H1 (cell line): Measurements from ENCODE around the gene DUOX1.

Experiments used
- CBX8 ChIP-seq: fragments of 300-800, 300-1000 bp; sonication (generic); IDR thresholded peaks from 2 replicates; pipeline ENCODE4 v1.7.1; 2016; ENCODE audit warnings: low read depth, low read length, borderline replicate concordance
- EGR1 ChIP-seq: IDR thresholded peaks from 2 replicates; pipeline ENCODE4 v1.6.1; 2011; ENCODE audit warnings: low read depth, low read length, borderline replicate concordance
- EP300 ChIP-seq, 2 experiments: IDR thresholded peaks; 1 replicate in 1 of 2; 2 replicates in 1 of 2; pipeline ENCODE4 v1.6.1; 2011 to 2012; ENCODE audit warnings: low read depth in 2 of 2, low read length in 2 of 2, mild to moderate bottlenecking in 2 of 2, borderline replicate concordance in 1 of 2, inconsistent platforms in 1 of 2, moderate library complexity in 1 of 2
- EZH2 ChIP-seq: fragments of 200-600 bp; sonication (generic); IDR thresholded peaks from 2 replicates; pipeline ENCODE4 v1.7.1; 2012; ENCODE audit warnings: low read depth, mild to moderate bottlenecking, moderate library complexity, low read length, inconsistent platforms; ENCODE audit not compliant: severe bottlenecking
- FOSL1 ChIP-seq: IDR thresholded peaks from 2 replicates; pipeline ENCODE4 v1.6.1; 2011; ENCODE audit warnings: mild to moderate bottlenecking, low read depth, low read length, moderate library complexity; ENCODE audit not compliant: insufficient read depth
- POLR2A ChIP-seq, 2 experiments: IDR thresholded peaks; 1 replicate in 1 of 2; 2 replicates in 1 of 2; pipeline ENCODE4 v1.6.1; 2011; ENCODE audit warnings: low read depth in 2 of 2, low read length in 2 of 2, mild to moderate bottlenecking in 2 of 2; ENCODE audit errors: control extremely low read depth in 1 of 2
- POLR2AphosphoS5 ChIP-seq: IDR thresholded peaks from 2 replicates; pipeline ENCODE4 v1.6.1; 2011; ENCODE audit warnings: low read depth, low read length
- RAD21 ChIP-seq, 2 experiments: IDR thresholded peaks in 1 of 2; conservative IDR thresholded peaks in 1 of 2; 2 replicates each; pipeline ENCODE4 v1.6.1; 2011; ENCODE audit warnings: low read depth in 2 of 2, low read length in 2 of 2, improper control_type of control experiment in 1 of 2, inconsistent platforms in 1 of 2, mild to moderate bottlenecking in 1 of 2, moderate library complexity in 1 of 2
- TAF1 ChIP-seq: IDR thresholded peaks from 2 replicates; pipeline ENCODE4 v1.6.1; 2011; ENCODE audit warnings: mild to moderate bottlenecking, low read depth, low read length
- TCF12 ChIP-seq: IDR thresholded peaks from 2 replicates; pipeline ENCODE4 v1.6.1; 2011; ENCODE audit warnings: low read depth, mild to moderate bottlenecking, low read length
- TF ChIP-seq, protein P1 (sequence below), 3 experiments: IDR thresholded peaks; 1 replicate in 2 of 3; 2 replicates in 1 of 3; pipeline versions ENCODE4 v1.5.1 to v1.6.1; 2011; ENCODE audit warnings: low read length in 3 of 3, mild to moderate bottlenecking in 3 of 3, inconsistent platforms in 2 of 3, low read depth in 1 of 3, moderate library complexity in 1 of 3; ENCODE audit not compliant: insufficient read depth in 1 of 3; ENCODE audit errors: control extremely low read depth in 1 of 3
- TF ChIP-seq, protein P2 (sequence below): IDR thresholded peaks from 2 replicates; pipeline ENCODE4 v1.6.1; 2011; ENCODE audit warnings: low read length, improper control_type of control experiment

DNA sequence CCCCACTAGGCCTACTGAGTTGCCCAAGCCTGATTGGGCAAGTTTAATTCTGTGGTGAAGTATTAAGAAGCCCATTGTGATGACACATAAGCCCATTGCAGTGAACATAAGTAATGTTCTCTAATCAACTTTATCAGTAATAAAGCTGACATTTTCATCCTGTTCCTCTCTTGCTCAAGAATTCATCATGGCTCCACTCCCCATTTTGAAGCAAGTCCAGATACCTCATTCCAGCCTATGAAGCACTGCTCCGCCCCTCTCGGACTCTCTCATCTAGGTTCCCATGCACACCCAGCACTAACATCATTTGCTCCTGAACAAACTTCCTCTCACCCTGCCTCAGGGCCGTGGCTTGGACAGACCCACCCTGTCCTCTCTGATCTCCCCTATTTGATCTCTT lies 47.5 kb downstream of the DUOX1 start:
- TF ChIP-seq EGR1 (no peak), CBX8 (no peak), FOSL1 (no peak), EP300 (IDR thresholded peaks at IDR 0.05; ENCODE audit: borderline replicate concordance in 1 of 2, low read depth in 2 of 2, low read length in 2 of 2) (no peak), EZH2 (no peak), POLR2A (IDR thresholded peaks at IDR 0.05; ENCODE audit: control extremely low read depth in 1 of 2, low read depth in 2 of 2, low read length in 2 of 2) (no peak), POLR2AphosphoS5 (no peak), TCF12 (no peak), TAF1 (no peak), RAD21 (IDR thresholded peaks at IDR 0.05 in 1 of 2, conservative IDR thresholded peaks at IDR 0.05 in 1 of 2; ENCODE audit: low read depth in 2 of 2, low read length in 2 of 2) (no peak)
- TF ChIP-seq, protein P1, sequence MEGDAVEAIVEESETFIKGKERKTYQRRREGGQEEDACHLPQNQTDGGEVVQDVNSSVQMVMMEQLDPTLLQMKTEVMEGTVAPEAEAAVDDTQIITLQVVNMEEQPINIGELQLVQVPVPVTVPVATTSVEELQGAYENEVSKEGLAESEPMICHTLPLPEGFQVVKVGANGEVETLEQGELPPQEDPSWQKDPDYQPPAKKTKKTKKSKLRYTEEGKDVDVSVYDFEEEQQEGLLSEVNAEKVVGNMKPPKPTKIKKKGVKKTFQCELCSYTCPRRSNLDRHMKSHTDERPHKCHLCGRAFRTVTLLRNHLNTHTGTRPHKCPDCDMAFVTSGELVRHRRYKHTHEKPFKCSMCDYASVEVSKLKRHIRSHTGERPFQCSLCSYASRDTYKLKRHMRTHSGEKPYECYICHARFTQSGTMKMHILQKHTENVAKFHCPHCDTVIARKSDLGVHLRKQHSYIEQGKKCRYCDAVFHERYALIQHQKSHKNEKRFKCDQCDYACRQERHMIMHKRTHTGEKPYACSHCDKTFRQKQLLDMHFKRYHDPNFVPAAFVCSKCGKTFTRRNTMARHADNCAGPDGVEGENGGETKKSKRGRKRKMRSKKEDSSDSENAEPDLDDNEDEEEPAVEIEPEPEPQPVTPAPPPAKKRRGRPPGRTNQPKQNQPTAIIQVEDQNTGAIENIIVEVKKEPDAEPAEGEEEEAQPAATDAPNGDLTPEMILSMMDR (IDR thresholded peaks at IDR 0.05; ENCODE audit: control extremely low read depth in 1 of 3, insufficient read depth in 1 of 3, low read depth in 1 of 3, low read length in 3 of 3): no peak
- TF ChIP-seq, protein P2, sequence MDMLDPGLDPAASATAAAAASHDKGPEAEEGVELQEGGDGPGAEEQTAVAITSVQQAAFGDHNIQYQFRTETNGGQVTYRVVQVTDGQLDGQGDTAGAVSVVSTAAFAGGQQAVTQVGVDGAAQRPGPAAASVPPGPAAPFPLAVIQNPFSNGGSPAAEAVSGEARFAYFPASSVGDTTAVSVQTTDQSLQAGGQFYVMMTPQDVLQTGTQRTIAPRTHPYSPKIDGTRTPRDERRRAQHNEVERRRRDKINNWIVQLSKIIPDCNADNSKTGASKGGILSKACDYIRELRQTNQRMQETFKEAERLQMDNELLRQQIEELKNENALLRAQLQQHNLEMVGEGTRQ: no peak
